Measurements from ENCODE around the gene KCNG2.
"Not testable (repeated sequence)": the region's sequence is repeated elsewhere in the genome, so short reads cannot be mapped to it uniquely, and the experiment has no call there.

The KCNG2 gene

DNA sequence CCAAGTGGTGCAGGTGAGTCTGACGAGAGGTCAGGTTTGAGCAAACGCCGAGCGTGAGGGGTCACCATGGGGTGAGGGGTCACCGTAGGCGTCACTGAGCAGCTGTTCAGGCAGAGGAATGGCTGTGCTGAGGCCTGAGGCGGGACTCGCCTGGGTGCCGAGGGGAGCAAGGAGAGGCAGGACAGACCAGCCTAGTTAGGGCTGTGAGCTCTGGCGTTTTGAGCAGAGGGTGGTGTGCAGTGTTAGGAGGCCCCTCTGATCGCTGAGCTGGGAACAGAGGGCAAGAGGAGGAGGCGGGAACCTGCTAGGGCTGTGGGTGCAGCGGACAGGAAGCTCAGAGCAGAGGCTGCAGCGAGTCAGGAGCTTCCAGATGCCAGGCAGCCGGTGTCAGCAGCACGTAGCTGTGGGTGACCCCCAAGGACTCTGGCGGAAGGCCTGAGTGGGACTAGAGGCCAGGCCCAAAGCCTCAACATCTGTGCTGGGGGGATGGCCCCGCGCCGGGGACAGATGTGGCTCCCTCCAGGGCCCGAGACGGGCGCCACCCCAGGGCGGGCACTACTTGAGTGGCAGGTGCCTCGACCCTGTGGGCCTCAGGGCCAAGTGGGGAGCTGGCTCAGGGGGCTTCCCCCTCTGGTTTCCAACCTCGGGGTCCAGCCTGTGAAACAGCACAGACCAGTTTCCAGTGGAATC, 55.7 kb downstream of the KCNG2 start:
- no peak for DNase-seq (ENCODE audit: low spot score)

DNA sequence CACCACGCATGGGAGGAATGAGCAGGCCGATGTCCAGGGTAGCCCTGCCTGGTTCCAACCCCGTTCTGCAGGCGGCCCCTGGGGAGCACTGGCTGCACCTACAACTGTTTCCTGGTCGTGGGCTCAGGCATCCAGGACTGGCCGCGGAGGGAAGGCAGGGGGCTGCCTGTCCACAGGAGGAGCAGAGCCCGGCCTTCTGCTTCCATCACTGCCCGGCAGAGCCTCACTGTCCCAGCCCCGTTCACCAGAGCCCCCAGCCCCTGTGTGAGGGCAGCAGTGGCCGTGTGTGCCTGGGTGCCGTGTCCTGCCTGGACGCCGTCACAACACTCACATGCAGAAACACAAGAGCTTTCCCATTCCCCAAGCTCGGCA, 56.2 kb downstream of the KCNG2 start:
- no peak for DNase-seq (ENCODE audit: low spot score)

DNA sequence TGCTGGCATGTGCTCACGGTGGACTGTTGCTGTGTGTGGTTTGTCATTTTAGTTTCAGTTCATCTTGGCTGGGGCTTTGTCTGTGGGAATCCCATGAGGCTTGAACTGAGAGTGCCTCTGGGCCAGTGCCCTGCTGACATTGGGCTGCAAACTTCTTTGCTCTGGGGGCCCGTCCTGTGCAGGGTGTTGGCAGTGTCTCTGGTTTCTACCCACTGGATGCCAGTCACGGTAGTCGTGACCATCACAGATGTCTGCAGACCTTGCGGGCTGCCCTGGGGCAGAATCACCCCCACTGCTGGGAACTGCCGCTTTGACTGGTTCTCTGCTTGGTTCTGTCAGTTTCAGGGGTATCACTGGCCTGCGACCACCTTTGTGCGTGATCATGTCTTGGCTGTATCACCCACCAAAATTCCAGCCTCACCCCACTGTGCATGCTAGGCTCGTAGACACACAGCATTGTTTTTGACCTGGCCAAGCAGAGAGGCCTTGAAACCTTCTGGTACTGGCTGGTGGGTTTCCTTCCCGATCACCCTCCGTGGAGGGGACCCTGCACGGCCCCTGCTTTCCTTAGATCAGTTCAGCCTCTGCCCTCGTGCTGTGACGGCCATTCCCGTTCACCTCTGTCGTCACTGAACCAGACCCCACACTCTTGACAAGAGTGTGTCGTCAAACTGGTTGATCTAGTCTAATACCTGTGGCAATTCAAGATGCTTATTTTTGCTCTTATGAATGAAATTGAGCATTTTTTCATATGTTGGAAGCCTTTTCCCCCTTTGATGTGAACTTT, 57.6 kb downstream of the KCNG2 start:
- DNase-seq (ENCODE audit: low spot score): no peak

DNA sequence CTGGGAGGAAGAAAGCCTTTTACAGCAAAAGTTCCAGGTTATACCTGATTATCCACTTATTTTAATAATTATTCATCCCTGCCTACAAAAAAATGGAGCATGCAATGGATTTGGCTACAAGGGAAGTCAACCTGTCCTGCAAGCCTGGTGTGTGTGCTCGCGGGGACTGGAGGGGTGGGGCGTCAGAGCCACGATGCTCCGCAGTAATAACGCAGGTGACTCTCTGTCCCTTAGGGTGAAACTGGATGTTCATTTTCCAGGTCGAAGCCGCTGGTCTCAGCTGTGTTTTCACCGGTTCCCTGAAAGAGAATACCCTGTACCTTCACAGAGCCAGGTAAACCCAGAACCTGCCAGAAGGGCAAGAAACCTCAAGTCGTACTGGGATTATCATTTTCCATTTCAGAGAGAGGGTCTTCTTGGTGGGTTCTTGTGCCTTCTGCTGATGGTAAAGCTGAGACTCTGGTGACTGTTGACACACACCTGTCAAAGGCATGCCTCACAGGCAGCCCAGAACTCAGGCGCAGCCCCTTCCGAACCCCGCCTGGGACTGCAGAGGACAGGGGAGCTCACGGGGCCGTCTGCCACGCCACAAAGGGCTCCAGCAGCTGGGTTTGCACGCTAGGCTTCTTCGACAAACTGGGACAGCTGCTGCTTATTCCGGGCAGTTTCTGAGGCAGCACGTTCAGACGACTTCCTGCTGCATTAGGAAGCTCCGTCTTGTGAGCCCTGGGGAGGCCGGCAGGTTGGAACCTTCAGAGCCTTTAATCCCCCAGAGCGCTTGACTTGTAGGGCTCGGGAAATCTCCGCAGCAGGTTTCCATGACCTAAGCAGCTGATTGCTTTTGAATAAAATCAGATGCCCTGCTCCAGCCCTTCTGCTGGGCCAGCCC, 58.6 kb downstream of the KCNG2 start:
- DNase-seq (ENCODE audit: low spot score): peak; percentile 76

DNA sequence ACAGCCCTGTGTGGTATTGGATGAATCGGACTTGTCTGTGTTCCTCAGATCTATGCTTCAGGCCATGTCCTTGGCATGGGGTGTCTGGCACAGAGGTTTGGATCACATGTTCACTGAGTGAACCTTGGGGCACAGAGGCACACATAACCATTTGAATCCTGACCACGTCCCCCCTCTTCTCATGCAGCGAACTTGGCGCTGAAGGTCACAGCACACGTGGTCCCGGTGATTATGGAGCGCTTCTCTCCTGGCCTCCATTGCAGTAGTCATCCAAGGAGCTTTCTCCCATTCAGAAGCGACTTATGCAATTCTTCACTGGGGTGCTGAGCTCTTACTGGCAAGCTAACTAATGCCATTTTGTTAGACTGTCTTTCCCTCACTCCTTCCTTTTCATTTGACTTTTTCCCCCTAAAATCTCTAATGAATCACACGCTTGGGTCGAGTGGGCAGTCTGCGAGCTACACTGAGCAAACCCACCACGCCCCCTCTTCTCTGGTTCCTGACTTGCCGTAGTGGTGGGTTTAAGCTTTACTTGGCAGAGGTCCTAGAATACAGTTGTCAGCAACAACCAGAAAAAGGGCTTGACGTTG, 59.4 kb downstream of the KCNG2 start:
- peak; percentile 55 for DNase-seq (ENCODE audit: low spot score)

DNA sequence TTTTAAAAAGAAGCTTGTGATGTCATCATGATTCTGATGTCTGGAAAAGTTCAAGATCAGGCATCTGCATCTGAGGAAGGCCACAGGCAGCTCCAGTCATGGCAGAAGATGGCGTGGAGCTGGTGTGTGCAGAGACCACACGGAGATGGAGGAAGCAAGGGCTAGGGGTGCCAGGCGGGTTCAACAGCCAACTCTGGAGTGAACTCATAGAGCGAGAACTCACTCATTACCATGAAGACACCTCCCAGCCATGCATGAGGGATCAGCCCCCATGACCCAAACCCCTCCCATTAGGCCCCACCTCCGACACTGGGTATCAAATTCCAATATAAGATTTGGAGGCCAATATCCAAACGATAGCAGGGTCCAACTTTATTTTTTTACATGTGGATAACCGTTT, 61.6 kb downstream of the KCNG2 start:
- DNase-seq (ENCODE audit: low spot score): no peak

DNA sequence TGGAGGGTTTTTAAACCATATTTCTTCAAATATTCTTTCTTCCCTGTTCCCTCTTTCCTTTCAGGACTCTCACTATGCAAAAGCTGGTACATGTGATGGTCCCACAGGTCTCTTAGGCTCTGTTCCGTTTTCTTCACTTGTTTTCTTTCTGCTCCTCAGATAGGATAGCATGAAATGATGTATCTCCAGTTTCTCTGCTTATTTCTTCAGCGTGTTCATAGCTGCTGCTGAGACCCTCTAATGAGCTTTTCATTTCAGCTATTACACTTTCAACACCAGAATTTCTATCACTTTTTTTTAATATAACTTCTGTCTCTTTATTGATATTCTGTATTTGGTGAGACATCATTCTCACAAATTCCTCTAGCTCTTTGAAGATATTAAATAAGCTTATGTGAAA, 63.9 kb downstream of the KCNG2 start:
- DNase-seq (ENCODE audit: low spot score): no peak

DNA sequence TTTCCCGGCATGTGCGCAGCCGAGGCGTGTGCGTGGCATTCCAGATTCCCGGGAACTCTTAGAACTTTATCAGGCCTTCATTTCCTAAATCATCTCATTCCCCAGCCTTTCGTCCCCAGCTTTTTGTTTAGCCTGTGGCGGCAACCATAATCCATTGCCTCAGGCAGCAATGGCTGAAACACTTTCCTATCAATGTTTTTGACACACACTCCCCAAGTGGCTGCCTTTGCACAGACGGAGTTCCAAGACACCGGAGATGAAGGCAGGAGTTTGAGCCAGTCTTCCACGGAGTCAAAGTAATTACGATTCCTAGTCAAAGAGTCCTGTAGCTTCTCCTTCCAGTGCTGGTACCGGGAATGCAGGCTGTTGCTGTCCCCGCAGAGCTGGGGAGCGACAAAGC, 64.8 kb downstream of the KCNG2 start:
- no peak for DNase-seq (ENCODE audit: low spot score)

DNA sequence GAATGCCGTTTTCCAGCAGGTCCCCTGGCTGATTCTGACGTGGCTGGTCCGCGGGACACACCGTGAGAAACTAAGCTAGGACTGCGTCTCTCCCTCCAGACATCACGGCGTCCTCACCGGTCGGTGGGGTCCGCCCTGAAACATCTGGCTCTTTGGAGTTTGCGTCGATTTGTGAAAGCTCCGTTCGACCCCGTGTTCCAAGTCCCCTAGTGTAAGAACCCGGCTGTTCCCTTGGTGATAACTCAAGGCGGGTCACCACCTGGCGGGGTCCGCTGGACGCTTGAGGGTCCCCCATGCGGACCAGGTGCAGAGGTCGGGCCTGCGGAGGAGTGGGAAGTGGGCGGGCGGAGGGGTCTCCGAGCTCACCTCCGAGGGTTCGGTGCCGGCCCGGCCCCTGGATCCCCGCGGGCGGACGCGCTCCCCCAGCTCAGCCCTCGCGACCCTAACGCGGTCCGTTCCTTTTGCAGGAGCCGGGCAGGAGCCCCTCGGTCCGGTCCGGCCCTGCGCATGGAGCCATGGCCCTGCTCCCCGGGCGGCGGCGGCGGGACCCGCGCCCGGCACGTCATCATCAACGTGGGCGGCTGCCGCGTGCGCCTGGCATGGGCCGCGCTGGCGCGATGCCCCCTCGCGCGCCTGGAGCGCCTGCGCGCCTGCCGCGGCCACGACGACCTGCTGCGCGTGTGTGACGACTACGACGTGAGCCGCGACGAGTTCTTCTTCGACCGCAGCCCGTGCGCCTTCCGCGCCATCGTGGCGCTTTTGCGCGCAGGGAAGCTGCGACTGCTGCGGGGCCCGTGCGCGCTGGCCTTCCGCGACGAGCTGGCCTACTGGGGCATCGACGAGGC, 65.6 kb downstream of the KCNG2 start:
- DNase-seq (ENCODE audit: low spot score): no peak

DNA sequence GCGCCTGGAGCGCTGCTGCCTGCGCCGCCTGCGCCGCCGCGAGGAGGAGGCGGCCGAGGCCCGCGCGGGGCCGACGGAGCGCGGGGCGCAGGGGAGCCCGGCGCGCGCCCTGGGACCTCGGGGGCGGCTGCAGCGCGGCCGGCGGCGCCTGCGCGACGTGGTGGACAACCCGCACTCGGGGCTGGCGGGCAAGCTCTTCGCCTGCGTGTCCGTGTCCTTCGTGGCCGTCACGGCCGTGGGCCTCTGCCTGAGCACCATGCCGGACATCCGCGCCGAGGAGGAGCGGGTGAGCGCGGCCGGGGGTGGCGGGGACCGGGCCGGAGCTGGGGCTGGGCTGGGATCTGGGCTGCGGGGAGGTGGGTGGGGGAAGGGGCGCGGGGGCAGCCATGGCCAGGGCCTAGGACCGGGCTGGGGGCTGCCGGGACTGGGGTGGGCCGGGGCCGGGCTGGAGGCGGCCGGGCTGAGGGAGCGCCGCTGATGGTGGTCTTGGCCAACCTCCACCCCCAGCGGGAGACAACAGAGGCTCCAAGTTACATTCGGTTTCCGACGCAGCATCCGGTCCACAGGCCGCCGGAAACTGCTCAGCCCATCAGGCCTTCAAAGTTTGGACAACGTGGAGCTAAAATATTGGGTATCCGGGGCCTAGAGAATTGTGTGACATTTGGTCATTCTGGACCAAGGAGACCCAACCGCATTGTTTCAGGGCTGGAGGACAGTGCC, 66.4 kb downstream of the KCNG2 start:
- no peak for DNase-seq (ENCODE audit: low spot score)

DNA sequence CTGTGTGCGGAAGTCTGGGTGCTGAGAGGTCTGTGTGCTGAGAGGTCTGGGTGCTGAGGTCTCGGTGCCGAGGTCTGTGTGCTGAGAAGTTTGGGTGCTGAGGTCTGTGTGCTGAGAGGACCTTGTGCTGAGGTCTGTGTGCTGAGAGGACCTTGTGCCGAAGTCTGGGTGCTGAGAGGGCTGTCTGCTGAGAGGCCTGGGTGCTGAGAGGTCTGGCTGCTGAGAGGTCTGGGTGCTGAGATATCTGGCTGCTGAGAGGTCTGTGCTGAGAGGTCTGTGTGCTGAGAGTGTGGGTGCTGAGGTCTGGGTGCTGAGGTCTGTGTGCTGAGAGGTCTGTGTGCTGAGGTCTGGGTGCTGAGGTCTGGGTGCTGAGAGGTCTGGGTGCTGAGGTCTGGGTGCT, 67.2 kb downstream of the KCNG2 start:
- not testable (repeated sequence) for DNase-seq (ENCODE audit: low spot score)

DNA sequence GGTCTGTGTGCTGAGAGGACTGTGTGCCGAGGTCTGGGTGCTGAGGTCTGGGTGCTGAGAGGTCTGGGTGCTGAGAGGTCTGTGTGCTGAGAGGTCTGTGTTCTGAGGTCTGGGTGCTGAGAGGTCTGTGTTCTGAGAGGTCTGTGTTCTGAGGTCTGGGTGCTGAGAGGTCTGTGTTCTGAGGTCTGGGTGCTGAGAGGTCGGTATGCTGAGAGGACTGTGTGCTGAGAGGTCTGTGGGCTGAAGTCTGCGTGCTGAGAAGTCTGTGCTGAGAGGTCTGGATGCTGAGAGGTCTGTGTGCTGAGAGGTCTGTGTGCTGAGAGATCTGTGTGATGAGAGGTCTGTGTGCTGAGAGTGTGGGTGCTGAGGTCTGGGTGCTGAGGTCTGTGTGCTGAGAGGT, 68.2 kb downstream of the KCNG2 start:
- not testable (repeated sequence) for DNase-seq (ENCODE audit: low spot score)

DNA sequence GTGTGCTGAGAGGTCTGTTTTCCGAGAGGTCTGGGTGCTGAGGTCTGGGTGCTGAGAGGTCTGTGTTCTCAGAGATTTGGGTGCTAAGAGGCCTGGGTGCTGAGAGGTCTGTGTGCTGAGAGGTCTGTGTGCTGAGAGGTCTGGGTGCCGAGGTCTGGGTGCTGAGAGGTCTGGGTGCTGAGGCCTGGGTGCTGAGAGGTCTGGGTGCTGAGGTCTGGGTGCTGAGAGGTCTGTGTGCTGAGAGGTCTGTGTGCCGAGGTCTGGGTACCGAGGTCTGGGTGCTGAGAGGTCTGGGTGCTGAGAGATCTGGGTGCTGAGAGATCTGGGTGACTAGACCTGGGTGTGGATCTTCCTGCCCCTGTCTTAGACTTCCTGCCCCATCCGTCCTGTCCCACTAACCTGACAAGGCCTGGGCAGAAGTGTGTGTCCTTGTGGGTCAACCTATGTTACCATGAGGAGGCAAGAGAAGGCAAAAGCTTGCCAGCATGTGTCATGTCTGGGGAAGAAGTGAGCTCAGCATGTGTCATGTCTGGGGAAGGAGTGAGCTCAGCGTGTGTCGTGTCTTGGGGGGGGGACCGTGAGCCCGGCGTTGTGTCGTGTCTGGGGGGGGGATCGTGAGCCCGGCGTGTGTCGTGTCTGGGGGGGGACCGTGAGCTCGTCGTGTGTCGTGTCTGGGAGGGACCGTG, 69.3 kb downstream of the KCNG2 start:
- no peak for DNase-seq (ENCODE audit: low spot score)

DNA sequence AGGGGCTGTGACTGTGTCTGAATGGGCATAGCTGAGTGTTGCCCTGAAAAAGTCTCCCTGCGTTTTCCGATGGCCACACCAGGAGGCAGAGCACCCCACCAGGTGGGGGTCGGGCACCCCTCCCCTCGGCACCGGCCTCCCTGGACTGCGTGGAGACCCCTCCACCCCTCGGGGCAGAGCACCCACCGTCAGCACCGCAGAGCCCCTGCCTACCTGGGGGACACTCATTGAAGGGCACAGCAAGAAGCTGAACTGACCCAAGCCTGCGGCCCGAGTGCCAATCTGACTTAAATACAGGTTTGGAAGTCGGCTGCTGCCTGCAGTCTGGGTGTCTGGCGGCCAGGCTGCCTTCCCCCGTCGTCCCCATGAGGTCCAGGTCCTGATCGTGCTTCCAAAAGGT, 69.9 kb downstream of the KCNG2 start:
- no peak for DNase-seq (ENCODE audit: low spot score)

DNA sequence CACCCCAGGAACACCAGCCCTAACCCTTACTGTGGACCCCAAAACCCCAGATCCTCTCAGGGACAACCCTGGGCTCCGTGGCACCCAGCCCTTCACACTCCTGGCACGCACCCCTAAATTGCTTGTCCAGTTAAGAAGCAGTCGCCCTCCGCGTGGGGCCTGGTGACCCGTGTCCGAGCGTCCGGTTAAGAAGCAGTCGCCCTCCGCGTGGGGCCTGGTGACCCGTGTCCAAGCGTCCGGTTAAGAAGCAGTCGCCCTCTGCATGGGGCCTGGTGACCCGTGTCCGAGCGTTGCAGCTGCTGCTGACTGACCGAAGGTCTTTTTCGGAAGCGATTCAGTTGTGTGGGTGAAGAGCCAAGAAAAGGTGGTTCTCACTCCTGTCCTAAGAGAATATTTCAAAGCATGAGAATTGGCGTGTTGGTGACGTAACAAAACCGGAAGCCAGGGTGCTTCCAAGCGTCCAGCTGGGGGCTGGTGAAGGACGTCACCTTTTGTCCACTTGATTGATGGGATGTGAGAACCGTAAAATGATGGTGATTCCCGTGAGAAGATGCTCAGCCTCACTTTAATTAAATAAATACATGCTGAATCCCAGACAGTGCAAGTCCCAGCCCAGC, 70.5 kb downstream of the KCNG2 start:
- no peak for DNase-seq (ENCODE audit: low spot score)

DNA sequence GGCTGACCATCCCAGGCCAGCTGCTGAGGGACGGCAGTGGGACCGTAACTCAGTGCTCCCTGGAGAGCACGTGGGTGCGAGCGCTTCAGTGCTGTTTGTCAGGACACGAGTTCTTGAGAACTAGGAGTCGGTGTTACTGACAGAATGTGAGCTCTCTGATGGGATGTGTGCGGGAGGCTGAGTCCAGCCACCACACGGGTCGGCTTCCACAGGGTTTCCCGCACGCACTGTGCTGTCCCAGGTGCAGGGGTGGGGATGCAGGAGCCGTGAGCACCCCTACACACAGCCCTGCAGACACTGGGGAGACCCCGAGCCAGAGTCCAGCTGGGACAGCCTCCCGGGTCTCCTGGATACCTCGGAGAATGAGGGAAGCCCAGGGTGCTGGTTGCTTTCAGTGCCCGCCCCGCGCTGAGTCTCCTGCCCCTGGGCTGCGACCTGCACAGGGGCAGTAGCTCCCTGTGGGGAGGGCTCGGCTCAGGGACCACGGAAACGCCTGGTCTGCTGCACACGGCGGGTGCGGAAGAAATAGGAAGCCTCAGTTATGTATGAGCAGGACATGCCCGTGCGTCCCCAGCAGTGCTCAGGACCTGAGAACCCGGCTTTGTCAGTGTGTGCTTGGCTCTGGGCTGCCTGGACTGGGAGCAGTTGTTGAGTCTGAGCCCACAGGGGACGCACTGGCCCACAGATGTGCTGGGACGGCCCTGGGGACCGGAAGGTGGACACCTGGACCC, 71.2 kb downstream of the KCNG2 start:
- no peak for DNase-seq (ENCODE audit: low spot score)

DNA sequence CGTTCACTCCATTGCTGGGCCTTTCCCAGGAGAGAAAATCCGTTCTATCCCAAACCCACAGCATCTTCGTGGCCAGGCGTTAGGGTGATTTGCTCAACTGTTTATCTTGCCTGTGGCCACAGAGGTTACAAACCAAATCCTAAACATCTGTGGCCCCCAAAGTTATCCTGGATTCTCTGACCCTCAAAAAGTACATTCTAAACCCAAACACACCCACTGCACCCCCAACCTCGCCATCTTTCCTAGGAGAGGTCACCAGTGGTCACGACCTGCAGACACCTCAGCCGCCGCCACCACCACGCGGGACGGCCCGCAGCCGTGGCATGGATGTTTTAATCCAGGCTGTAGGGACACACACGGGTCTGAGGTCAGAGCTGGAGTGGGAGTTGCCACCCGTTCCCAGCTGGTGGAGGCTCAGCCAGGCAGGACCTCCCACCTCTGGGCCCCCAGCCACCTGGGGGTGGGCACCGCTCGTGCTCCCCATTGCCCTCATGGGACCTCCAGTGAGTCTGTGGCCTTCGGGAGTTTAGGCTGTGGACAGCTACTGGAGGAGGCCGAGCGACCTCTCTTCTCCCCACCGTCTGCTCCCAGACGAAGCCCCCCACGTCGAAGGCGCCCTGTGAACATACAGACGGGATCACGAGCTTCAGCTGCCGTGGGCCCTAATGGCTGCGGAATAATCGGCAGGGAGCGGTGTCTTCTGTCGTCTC, 72.0 kb downstream of the KCNG2 start:
- DNase-seq (ENCODE audit: low spot score): no peak

DNA sequence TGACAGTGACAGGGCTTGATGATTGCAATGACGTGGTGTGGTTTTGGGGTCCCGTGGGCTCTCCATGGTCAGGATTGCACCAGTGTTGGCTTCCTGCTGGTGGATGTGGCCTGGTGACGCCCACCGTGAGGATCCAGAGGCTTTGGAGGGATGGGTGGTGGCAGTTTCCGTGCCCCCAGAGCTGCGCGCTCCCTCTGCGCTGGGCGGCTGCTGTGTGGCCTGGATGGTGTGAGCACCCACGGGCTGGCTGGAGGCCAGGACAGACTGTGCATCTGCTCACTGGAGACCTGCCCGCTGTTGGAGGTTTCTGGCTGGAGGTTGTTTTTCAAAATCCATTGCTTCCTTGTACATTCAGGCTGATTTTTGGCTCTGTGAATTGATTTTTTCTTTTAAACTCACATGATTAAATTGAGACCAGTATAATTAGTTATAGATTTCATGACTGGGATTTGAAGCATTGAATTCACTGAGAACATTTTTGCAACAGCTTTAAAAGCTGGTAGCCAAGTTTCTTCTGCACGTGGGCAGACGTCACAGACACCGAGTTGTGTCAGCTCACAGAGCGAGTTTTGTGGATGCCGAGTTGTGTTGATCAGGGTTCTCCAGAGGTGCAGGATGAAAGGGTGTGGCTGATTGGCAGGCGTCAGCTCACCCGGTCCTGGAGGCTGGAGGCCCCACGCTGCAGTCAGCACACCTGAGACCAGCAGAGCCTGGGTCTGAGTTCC, 72.7 kb downstream of the KCNG2 start:
- DNase-seq (ENCODE audit: low spot score): no peak
